HepG2 (cell line): ENCODE results near the gene MED25. TPM values are rescaled to one million over a fixed set of nuclear protein-coding genes. Genes with fewer than 3 reads are reported as not detected.

ENCODE experiments used
- ATAC-seq: fragments of 200-7000 bp; cut with Tn5 transposase; 3 replicates; pipeline ENCODE4 v1.9.1; 2020; ENCODE audit warnings: mild to moderate bottlenecking, moderate library complexity
- BruUV-seq: library from RNA; stranded (reverse); fragments of 400-500 nt; replicated peaks from 2 replicates; lab custom pipeline; 2021; lab: Mats Ljungman, UMichigan
- CTCF ChIA-PET: fragments of 300-600 bp; formaldehyde crosslinking; extraction: SDS; loops from one replicate; lab custom pipeline; 2021; ENCODE audit warnings: low total read pairs, inconsistent platforms, low intra/inter-chr PET ratio; lab: Yijun Ruan, JAX
- POLR2A ChIA-PET: fragments of 350-600 bp; sonication (Branson Sonifier 250); formaldehyde crosslinking; loops from one replicate; lab custom pipeline; 2020; ENCODE audit warnings: antibody characterized with exemption, inconsistent platforms; lab: Yijun Ruan, JAX
- DNase-seq: peaks from one replicate; pipeline ENCODE4 v3.0.0-alpha.2; 2015; ENCODE audit warnings: low spot score
- FAIRE-seq: peaks from 3 replicates; lab custom pipeline; 2011; peaks lifted over from hg19 to GRCh38; lab: Jason Lieb, UNC
- H2AFZ ChIP-seq: one replicate; pipeline ENCODE4 v1.6.1; 2011; ENCODE audit warnings: low read length, inconsistent platforms
- H3K27ac ChIP-seq: fragments of 300-600 bp; 3 replicates; pipeline ENCODE4 v1.8.0; 2011; ENCODE audit warnings: mixed run types, mild to moderate bottlenecking, mixed read lengths, low read length, inconsistent platforms; ENCODE audit not compliant: insufficient read depth; ENCODE audit errors: extremely low read length
- H3K27me3 ChIP-seq, 2 experiments: fragments of 200-600 bp in 1 of 2; 2 replicates in 1 of 2; 3 replicates in 1 of 2; pipeline versions ENCODE4 v1.6.0 to v1.8.0; 2011; ENCODE audit warnings: low read length in 2 of 2, mild to moderate bottlenecking in 2 of 2, moderate library complexity in 2 of 2, inconsistent platforms in 1 of 2; ENCODE audit not compliant: insufficient read depth in 2 of 2, control insufficient read depth in 1 of 2
- H3K36me3 ChIP-seq, 2 experiments: fragments of 200-600 bp in 1 of 2; replicated peaks in 1 of 2; 2 replicates in 1 of 2; 3 replicates in 1 of 2; pipeline versions ENCODE4 v1.5.1 to v1.8.0; 2011; ENCODE audit warnings: low read length in 2 of 2, inconsistent platforms in 1 of 2; ENCODE audit not compliant: insufficient read depth in 2 of 2, control insufficient read depth in 1 of 2
- H3K4me1 ChIP-seq: 2 replicates; pipeline ENCODE4 v1.5.1; 2012; ENCODE audit warnings: low read length, inconsistent platforms; ENCODE audit not compliant: insufficient read depth
- H3K4me2 ChIP-seq: 2 replicates; pipeline ENCODE4 v1.6.0; 2011; ENCODE audit warnings: low read depth, low read length, inconsistent platforms
- H3K4me3 ChIP-seq, 3 experiments: fragments of 200-600 bp in 1 of 3; sonication (generic), shearing (Covaris generic) in 1 of 3; replicated peaks in 1 of 3; 2 replicates each; pipeline ENCODE4 v1.5.1; 2011 to 2016; ENCODE audit warnings: low read length in 3 of 3, inconsistent platforms in 2 of 3, low read depth in 2 of 3, mild to moderate bottlenecking in 2 of 3, control low read depth in 1 of 3, mixed read lengths in 1 of 3; ENCODE audit not compliant: insufficient read depth in 1 of 3
- H3K79me2 ChIP-seq: one replicate; pipeline ENCODE4 v1.6.1; 2011; ENCODE audit warnings: low read length, inconsistent platforms; ENCODE audit not compliant: insufficient read depth
- H3K9ac ChIP-seq: 2 replicates; pipeline ENCODE4 v1.6.0; 2011; ENCODE audit warnings: mild to moderate bottlenecking, low read depth, low read length, inconsistent platforms; ENCODE audit not compliant: insufficient read depth
- H3K9me3 ChIP-seq: 2 replicates; pipeline ENCODE4 v1.5.1; 2012; ENCODE audit warnings: mild to moderate bottlenecking, low read length
- H4K20me1 ChIP-seq: 2 replicates; pipeline ENCODE4 v1.6.0; 2011; ENCODE audit warnings: inconsistent platforms, mild to moderate bottlenecking, low read length, moderate library complexity; ENCODE audit not compliant: insufficient read depth
- JARID2 ChIP-seq: sonication (generic); formaldehyde crosslinking; IDR thresholded peaks from 2 replicates; pipeline ENCODE4 v1.8.1; 2023; ENCODE audit warnings: missing genetic modification reagents, inconsistent platforms; ENCODE audit not compliant: insufficient replicate concordance
- KDM6A ChIP-seq: IDR thresholded peaks from 2 replicates; pipeline ENCODE4 v1.6.1; 2016; ENCODE audit warnings: low read depth
- MIXL1 ChIP-seq: IDR thresholded peaks from 2 replicates; pipeline ENCODE4 v1.6.1; 2016
- NFKB2 ChIP-seq: sonication (generic); formaldehyde crosslinking; IDR thresholded peaks from 2 replicates; pipeline ENCODE4 v1.4.0; 2020; ENCODE audit warnings: missing genetic modification reagents, borderline replicate concordance
- NFYC ChIP-seq: IDR thresholded peaks from 2 replicates; pipeline ENCODE4 v1.6.1; 2016; ENCODE audit warnings: missing genetic modification reagents, missing compliant biosample characterization
- NRL ChIP-seq: sonication (generic); formaldehyde crosslinking; IDR thresholded peaks from 2 replicates; pipeline ENCODE4 v1.5.0; 2020; ENCODE audit warnings: missing genetic modification reagents, mild to moderate bottlenecking, moderate library complexity, borderline replicate concordance
- ZNF225 ChIP-seq: sonication (generic); formaldehyde crosslinking; IDR thresholded peaks from 2 replicates; pipeline ENCODE4 v1.4.0; 2020; ENCODE audit warnings: mild to moderate bottlenecking, missing genetic modification reagents
- ZNF232 ChIP-seq: sonication (generic); formaldehyde crosslinking; IDR thresholded peaks from 2 replicates; pipeline ENCODE4 v1.4.0; 2020; ENCODE audit warnings: missing genetic modification reagents, borderline replicate concordance
- ZNF484 ChIP-seq: sonication (generic); formaldehyde crosslinking; IDR thresholded peaks from 2 replicates; pipeline ENCODE4 v1.5.1; 2020; ENCODE audit warnings: mild to moderate bottlenecking, low read depth, missing genetic modification reagents, borderline replicate concordance
- ZNF674 ChIP-seq: sonication (generic); formaldehyde crosslinking; IDR thresholded peaks from 2 replicates; pipeline ENCODE4 v1.5.0; 2020; ENCODE audit warnings: low read depth, mild to moderate bottlenecking, missing genetic modification reagents
- ZNF678 ChIP-seq: sonication (generic); formaldehyde crosslinking; IDR thresholded peaks from 2 replicates; pipeline ENCODE4 v1.4.0; 2020; ENCODE audit warnings: mild to moderate bottlenecking, missing genetic modification reagents
- WGBS: methylation state at CpG from one replicate; pipeline ENCODE4 v1.1.6; 2017; ENCODE audit warnings: low lambda C conversion rate; 5-methylcytosine and 5-hydroxymethylcytosine counted together
- in situ Hi-C: cut with HindIII; loops from 2 replicates; pipeline ENCODE4 v1.10.0; 2017; ENCODE audit warnings: low pct_unique_long_range_greater_than_20kb; ENCODE audit not compliant: extremely low pct_ligation_motif_present
- intact Hi-C: fragments of 100-400 bp; cut with micrococcal nuclease; formaldehyde crosslinking; loops from one replicate; pipeline ENCODE4 v1.10.0; 2022; ENCODE audit not compliant: unreplicated experiment
- polyA plus RNA-seq, 8 experiments: library from polyadenylated mRNA; depleted of rRNA in 3 of 8; stranded (reverse) in 7 of 8; unstranded in 1 of 8; fragments of >200 nt; fragmentation: Illumina TruSeq in 4 of 8; extraction: Trizol in 4 of 8; gene quantifications; 2 replicates each; pipeline versions ENCODE4 v1.2.1 to v1.2.3, GENCODE V29; 2011 to 2016; ENCODE audit warnings: low read depth in 4 of 8, missing spikeins in 1 of 8, mixed read lengths in 1 of 8; ENCODE audit not compliant: insufficient read depth in 1 of 8
- total RNA-seq, 5 experiments: library from RNA; depleted of rRNA; stranded (reverse); fragments of >200 nt; fragmentation: Illumina TruSeq; extraction: Trizol; gene quantifications; 2 replicates each; pipeline ENCODE4 v1.2.3, GENCODE V29; 2016; ENCODE audit warnings: low read depth in 1 of 5
- TF ChIP-seq, protein P1 (sequence below): sonication (generic); formaldehyde crosslinking; IDR thresholded peaks from 2 replicates; pipeline ENCODE4 v1.4.0; 2020; ENCODE audit warnings: missing genetic modification reagents
- TF ChIP-seq, protein P2 (sequence below): conservative IDR thresholded peaks from 2 replicates; pipeline ENCODE4 v1.6.1; 2018; ENCODE audit warnings: missing genetic modification reagents
- TF ChIP-seq, protein P3 (sequence below): sonication (generic); formaldehyde crosslinking; IDR thresholded peaks from 2 replicates; pipeline ENCODE4 v1.5.1; 2020; ENCODE audit warnings: missing genetic modification reagents, mild to moderate bottlenecking, borderline replicate concordance
- TF ChIP-seq, protein P4 (sequence below): sonication (generic); formaldehyde crosslinking; IDR thresholded peaks from 2 replicates; pipeline ENCODE4 v1.4.0; 2020; ENCODE audit warnings: mild to moderate bottlenecking, missing genetic modification reagents
- TF ChIP-seq, protein P5 (sequence below): IDR thresholded peaks from 2 replicates; pipeline ENCODE4 v1.6.1; 2016; ENCODE audit warnings: mild to moderate bottlenecking
- TF ChIP-seq, protein P6 (sequence below): sonication (generic); formaldehyde crosslinking; IDR thresholded peaks from 2 replicates; pipeline ENCODE4 v1.4.0; 2020; ENCODE audit warnings: missing genetic modification reagents

Gene MED25
- total and polyA plus RNA-seq, 2 of the 13 experiments (the other 11 are each of a cell fraction or from before 2014, with no cell fraction given): 11.1 to 15.1 TPM

DNA sequence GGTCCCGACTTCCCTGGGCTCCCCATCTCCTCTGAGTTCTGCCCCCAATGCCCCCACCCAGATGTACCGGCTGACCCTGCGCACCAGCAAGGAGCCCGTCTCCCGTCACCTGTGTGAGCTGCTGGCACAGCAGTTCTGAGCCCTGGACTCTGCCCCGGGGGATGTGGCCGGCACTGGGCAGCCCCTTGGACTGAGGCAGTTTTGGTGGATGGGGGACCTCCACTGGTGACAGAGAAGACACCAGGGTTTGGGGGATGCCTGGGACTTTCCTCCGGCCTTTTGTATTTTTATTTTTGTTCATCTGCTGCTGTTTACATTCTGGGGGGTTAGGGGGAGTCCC lies 11.5 kb upstream of the MED25 start:
- Histone ChIP-seq H3K4me2 (no peak overlapping the region), H3K9me3 (no peaks in the 10 kb centered on the region), H4K20me1 (no peaks in the 10 kb centered on the region), H3K9ac (no peak overlapping the region), H3K27ac (no peak overlapping the region), H3K4me3 (no peak overlapping the region), H3K36me3 (peaks cover 3 to 14% of the 10 kb centered on the region in 2 experiments; a peak in 2 of 5 replicates), H3K27me3 (no peaks in the 10 kb centered on the region), H2AFZ (no peak overlapping the region), H3K79me2 (no peaks in the 10 kb centered on the region), H3K4me1 (peaks cover 14% of the 10 kb centered on the region)
- in situ Hi-C loops (no loop called here), intact Hi-C loops (no loop called here)
- BruUV-seq: no TSS peak
- 87% methylated on average over 8 of the region's 8 CpGs for WGBS
- DNase-seq: no peak
- TF ChIP-seq ZNF484: no peak
- no peak for TF ChIP-seq ZNF674 (CRISPR knock-in tag)
- TF ChIP-seq, protein P1, sequence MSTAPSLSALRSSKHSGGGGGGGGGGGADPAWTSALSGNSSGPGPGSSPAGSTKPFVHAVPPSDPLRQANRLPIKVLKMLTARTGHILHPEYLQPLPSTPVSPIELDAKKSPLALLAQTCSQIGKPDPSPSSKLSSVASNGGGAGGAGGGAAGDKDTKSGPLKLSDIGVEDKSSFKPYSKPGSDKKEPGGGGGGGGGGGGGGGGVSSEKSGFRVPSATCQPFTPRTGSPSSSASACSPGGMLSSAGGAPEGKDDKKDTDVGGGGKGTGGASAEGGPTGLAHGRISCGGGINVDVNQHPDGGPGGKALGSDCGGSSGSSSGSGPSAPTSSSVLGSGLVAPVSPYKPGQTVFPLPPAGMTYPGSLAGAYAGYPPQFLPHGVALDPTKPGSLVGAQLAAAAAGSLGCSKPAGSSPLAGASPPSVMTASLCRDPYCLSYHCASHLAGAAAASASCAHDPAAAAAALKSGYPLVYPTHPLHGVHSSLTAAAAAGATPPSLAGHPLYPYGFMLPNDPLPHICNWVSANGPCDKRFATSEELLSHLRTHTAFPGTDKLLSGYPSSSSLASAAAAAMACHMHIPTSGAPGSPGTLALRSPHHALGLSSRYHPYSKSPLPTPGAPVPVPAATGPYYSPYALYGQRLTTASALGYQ (CRISPR knock-in tag): no peak
- no peak for TF ChIP-seq KDM6A
- TF ChIP-seq, protein P2, sequence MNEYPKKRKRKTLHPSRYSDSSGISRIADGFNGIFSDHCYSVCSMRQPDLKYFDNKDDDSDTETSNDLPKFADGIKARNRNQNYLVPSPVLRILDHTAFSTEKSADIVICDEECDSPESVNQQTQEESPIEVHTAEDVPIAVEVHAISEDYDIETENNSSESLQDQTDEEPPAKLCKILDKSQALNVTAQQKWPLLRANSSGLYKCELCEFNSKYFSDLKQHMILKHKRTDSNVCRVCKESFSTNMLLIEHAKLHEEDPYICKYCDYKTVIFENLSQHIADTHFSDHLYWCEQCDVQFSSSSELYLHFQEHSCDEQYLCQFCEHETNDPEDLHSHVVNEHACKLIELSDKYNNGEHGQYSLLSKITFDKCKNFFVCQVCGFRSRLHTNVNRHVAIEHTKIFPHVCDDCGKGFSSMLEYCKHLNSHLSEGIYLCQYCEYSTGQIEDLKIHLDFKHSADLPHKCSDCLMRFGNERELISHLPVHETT: no peak
- no peak for TF ChIP-seq ZNF678 (CRISPR knock-in tag)
- TF ChIP-seq NFKB2 (CRISPR knock-in tag): no peak
- no peak for TF ChIP-seq MIXL1 (CRISPR knock-in tag)
- TF ChIP-seq JARID2 (CRISPR knock-in tag): no peak
- no peak for TF ChIP-seq ZNF232 (CRISPR knock-in tag)
- TF ChIP-seq, protein P3, sequence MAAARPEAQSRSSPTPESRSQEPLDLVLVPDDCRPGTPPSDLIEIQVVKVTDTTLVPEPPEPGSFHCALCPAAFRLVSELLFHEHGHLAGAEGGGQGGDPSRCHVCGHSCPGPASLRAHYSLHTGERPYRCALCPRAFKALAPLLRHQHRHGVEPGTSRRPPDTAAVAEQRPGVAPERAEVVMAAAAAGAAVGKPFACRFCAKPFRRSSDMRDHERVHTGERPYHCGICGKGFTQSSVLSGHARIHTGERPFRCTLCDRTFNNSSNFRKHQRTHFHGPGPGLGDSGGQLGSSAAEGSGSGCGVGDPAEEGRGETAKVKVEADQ: no peak
- TF ChIP-seq, protein P4, sequence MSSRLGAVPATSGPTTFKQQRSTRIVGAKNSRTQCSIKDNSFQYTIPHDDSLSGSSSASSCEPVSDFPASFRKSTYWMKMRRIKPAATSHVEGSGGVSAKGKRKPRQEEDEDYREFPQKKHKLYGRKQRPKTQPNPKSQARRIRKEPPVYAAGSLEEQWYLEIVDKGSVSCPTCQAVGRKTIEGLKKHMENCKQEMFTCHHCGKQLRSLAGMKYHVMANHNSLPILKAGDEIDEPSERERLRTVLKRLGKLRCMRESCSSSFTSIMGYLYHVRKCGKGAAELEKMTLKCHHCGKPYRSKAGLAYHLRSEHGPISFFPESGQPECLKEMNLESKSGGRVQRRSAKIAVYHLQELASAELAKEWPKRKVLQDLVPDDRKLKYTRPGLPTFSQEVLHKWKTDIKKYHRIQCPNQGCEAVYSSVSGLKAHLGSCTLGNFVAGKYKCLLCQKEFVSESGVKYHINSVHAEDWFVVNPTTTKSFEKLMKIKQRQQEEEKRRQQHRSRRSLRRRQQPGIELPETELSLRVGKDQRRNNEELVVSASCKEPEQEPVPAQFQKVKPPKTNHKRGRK (CRISPR knock-in tag): no peak
- TF ChIP-seq, protein P5, sequence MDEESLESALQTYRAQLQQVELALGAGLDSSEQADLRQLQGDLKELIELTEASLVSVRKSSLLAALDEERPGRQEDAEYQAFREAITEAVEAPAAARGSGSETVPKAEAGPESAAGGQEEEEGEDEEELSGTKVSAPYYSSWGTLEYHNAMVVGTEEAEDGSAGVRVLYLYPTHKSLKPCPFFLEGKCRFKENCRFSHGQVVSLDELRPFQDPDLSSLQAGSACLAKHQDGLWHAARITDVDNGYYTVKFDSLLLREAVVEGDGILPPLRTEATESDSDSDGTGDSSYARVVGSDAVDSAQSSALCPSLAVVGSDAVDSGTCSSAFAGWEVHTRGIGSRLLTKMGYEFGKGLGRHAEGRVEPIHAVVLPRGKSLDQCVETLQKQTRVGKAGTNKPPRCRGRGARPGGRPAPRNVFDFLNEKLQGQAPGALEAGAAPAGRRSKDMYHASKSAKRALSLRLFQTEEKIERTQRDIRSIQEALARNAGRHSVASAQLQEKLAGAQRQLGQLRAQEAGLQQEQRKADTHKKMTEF: no peak
- no peak for TF ChIP-seq NRL (CRISPR knock-in tag)
- no peak for TF ChIP-seq ZNF225 (CRISPR knock-in tag)
- TF ChIP-seq NFYC (CRISPR knock-in tag): no peak
- TF ChIP-seq, protein P6, sequence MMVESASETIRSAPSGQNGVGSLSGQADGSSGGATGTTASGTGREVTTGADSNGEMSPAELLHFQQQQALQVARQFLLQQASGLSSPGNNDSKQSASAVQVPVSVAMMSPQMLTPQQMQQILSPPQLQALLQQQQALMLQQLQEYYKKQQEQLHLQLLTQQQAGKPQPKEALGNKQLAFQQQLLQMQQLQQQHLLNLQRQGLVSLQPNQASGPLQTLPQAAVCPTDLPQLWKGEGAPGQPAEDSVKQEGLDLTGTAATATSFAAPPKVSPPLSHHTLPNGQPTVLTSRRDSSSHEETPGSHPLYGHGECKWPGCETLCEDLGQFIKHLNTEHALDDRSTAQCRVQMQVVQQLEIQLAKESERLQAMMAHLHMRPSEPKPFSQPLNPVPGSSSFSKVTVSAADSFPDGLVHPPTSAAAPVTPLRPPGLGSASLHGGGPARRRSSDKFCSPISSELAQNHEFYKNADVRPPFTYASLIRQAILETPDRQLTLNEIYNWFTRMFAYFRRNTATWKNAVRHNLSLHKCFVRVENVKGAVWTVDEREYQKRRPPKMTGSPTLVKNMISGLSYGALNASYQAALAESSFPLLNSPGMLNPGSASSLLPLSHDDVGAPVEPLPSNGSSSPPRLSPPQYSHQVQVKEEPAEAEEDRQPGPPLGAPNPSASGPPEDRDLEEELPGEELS (CRISPR knock-in tag): no peak
- no peak for ATAC-seq
- POLR2A ChIA-PET: no interaction called here
- CTCF ChIA-PET: no interaction called here
- no peak for FAIRE-seq
